ENCODE results near the gene TRAM2. TPM values are rescaled to one million over a fixed set of nuclear protein-coding genes. Genes with fewer than 3 reads are reported as not detected.

Gene TRAM2
- total and polyA plus RNA-seq, 2 of the 4 experiments (the other 2 are of a cell fraction), result 77.2 to 95.7 TPM

DNA sequence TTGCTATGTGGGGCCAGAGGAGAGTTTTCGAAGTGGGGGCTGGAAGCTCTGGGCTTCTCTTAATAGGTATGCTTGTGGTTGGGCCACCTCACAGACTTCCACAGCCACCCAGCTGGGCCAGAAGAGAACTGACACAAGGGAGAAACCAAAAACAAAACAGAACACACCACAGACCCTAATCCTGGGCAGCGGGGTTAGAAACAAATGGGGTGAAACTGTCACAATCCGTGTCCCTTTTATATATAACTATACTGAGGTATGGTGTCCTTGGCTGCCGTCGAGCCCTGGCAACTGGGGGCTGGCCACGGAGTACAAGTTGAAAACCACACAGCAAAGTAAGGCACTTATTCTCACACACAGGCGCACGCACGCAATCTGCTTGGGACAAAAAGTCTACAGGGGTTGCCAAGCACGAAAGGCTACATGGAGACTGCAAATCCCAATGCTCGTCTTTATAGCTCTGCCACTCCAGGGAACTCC lies 78.3 kb downstream of the TRAM2 start:
- dilution Hi-C loops (cut with HindIII; ENCODE audit: low sequenced_read_pairs, unreplicated experiment), result no loop called here
- Histone ChIP-seq H4K8ac (ENCODE audit: low read depth in 2 of 2, low read length in 2 of 2) (peak overlapping the region in 1 of 2 experiments; percentile 82; a peak in 2 of 4 replicates), H3K23ac (ENCODE audit: low read depth, low read length) (peak overlapping the region; percentile 69; the same call in 1 of the 2 replicates), H3K9me1 (ENCODE audit: insufficient read depth, low read length) (peaks cover 38% of the 10 kb centered on the region), H2AK5ac (ENCODE audit: low read depth, low read length) (peak overlapping the region; percentile 61), H3K4me2 (ENCODE audit: low read depth, low read length) (0 out of 2 replicates have a peak overlapping the region, but pooled peaks have one; percentile 9), H3K4me1 (ENCODE audit: control insufficient read depth, insufficient read depth, low read length) (peaks cover 18% of the 10 kb centered on the region), H2BK20ac (ENCODE audit: low read depth, low read length) (peak overlapping the region; percentile 38; the same call in 1 of the 2 replicates), H3K4ac (ENCODE audit: low read depth, low read length) (peak overlapping the region; percentile 63), H2BK5ac (ENCODE audit: low read depth, low read length, poor library complexity, severe bottlenecking) (peak overlapping the region; percentile 86), H2BK15ac (ENCODE audit: low read depth, low read length) (peak overlapping the region; percentile 30; the same call in 1 of the 3 replicates), H4K5ac (ENCODE audit: low read depth, low read length) (no peak overlapping the region), H3K56ac (ENCODE audit: extremely low read depth, insufficient read depth, low read length) (no peak overlapping the region), H3K9me3 (ENCODE audit: control insufficient read depth, insufficient read depth, low read length) (0 out of 2 replicates have a peak, but pooled peaks cover 2% of the 10 kb centered on the region), H2BK120ac (ENCODE audit: low read depth, low read length) (peak overlapping the region; percentile 68; the same call in 1 of the 2 replicates), H3K36me3 (ENCODE audit: control insufficient read depth, insufficient read depth, low read length) (peaks cover 38% of the 10 kb centered on the region), H4K20me1 (ENCODE audit: insufficient read depth, low read length) (no peaks in the 10 kb centered on the region), H3K9ac (ENCODE audit: low read depth, low read length) (no peak overlapping the region), H2AFZ (replicated peaks; ENCODE audit: low read length, poor library complexity) (no peak overlapping the region), H3K79me1 (ENCODE audit: low read depth in 1 of 2, low read length in 2 of 2) (peaks cover 12 to 65% of the 10 kb centered on the region in 2 experiments), H4K91ac (ENCODE audit: insufficient read depth, low read depth, low read length) (peak overlapping the region; percentile 28), H3K18ac (ENCODE audit: low read depth, low read length) (peak overlapping the region; percentile 34), H3K14ac (replicated peaks; ENCODE audit: low read depth, low read length) (peak overlapping the region; percentile 24), H2AK9ac (replicated peaks; ENCODE audit: low read depth, low read length, poor library complexity) (peak overlapping the region; percentile 31), H3K27me3 (ENCODE audit: control insufficient read depth, insufficient read depth, low read length) (no peaks in the 10 kb centered on the region), H3K4me3 (ENCODE audit: insufficient read depth, low read depth, low read length) (no peak overlapping the region), H3K27ac (ENCODE audit: insufficient read depth, low read length) (peak overlapping the region; percentile 40; the same call in 1 of the 2 replicates)
- 100% methylated on average over 3 of the region's 11 CpGs; no CpG with 5 or more reads in 1 of the 2 experiments for WGBS, 2 experiments (ENCODE audit: extremely low coverage in 2 of 2, insufficient read length in 1 of 2)
- ChIA-PET CTCF (interaction anchor here (0.8 to 0.9 kb wide), 2 partner anchors 12 to 92 kb away, joined by 3 read pairs; no protein-coding TSS in a partner anchor), POLR2A (ENCODE audit: unreplicated experiment) (interaction anchor here (1.2 kb wide), 1 partner anchor 97 kb away, joined by 3 read pairs; no protein-coding TSS in a partner anchor)
- BruUV-seq (replicated peaks), result no TSS peak
- in situ Hi-C loops (cut with MboI; ENCODE audit: low sequenced_read_pairs), result no loop called here
- DNase-seq (no peak), ATAC-seq (ENCODE audit: low read depth) (no peak)
- intact Hi-C loops (cut with micrococcal nuclease), result loop anchor here (5.0 to 10.0 kb wide), 2 partner anchors 76 to 1304 kb away; partner anchors contain the start of gene EFHC1
- TF ChIP-seq, protein P1, sequence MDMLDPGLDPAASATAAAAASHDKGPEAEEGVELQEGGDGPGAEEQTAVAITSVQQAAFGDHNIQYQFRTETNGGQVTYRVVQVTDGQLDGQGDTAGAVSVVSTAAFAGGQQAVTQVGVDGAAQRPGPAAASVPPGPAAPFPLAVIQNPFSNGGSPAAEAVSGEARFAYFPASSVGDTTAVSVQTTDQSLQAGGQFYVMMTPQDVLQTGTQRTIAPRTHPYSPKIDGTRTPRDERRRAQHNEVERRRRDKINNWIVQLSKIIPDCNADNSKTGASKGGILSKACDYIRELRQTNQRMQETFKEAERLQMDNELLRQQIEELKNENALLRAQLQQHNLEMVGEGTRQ (IDR thresholded peaks at IDR 0.05; ENCODE audit: low read depth, low read length), result no peak
- no peak for TF ChIP-seq RAD21 (IDR thresholded peaks at IDR 0.05; ENCODE audit: low read length)
- TF ChIP-seq CHD1 (IDR thresholded peaks at IDR 0.05; ENCODE audit: low read depth, low read length), result no peak
- no peak for TF ChIP-seq RCOR1 (IDR thresholded peaks at IDR 0.05; ENCODE audit: insufficient replicate concordance, low read length)
- TF ChIP-seq, protein P2, sequence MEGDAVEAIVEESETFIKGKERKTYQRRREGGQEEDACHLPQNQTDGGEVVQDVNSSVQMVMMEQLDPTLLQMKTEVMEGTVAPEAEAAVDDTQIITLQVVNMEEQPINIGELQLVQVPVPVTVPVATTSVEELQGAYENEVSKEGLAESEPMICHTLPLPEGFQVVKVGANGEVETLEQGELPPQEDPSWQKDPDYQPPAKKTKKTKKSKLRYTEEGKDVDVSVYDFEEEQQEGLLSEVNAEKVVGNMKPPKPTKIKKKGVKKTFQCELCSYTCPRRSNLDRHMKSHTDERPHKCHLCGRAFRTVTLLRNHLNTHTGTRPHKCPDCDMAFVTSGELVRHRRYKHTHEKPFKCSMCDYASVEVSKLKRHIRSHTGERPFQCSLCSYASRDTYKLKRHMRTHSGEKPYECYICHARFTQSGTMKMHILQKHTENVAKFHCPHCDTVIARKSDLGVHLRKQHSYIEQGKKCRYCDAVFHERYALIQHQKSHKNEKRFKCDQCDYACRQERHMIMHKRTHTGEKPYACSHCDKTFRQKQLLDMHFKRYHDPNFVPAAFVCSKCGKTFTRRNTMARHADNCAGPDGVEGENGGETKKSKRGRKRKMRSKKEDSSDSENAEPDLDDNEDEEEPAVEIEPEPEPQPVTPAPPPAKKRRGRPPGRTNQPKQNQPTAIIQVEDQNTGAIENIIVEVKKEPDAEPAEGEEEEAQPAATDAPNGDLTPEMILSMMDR (conservative IDR thresholded peaks at IDR 0.05; ENCODE audit: low read depth, low read length), result no peak
- no peak for TF ChIP-seq CEBPB (IDR thresholded peaks at IDR 0.05; ENCODE audit: low read depth, low read length)
- no peak for TF ChIP-seq MAZ (IDR thresholded peaks at IDR 0.05; ENCODE audit: borderline replicate concordance, low read depth, low read length)
- no peak for TF ChIP-seq MAFK (IDR thresholded peaks at IDR 0.05; ENCODE audit: low read depth, low read length)
- no peak for TF ChIP-seq BHLHE40 (IDR thresholded peaks at IDR 0.05; ENCODE audit: low read depth, low read length)
- TF ChIP-seq MXI1 (IDR thresholded peaks at IDR 0.05; ENCODE audit: borderline replicate concordance, low read depth, low read length), result no peak
- TF ChIP-seq FOS (IDR thresholded peaks at IDR 0.05; ENCODE audit: low read depth, low read length), result no peak
- TF ChIP-seq NFE2L2 (IDR thresholded peaks at IDR 0.05; ENCODE audit: low read depth, low read length), result no peak
- TF ChIP-seq POLR2A (IDR thresholded peaks at IDR 0.05; ENCODE audit: low read depth, low read length), result no peak
- TF ChIP-seq RFX5 (IDR thresholded peaks at IDR 0.05; ENCODE audit: low read depth, low read length), result no peak
- no peak for TF ChIP-seq SMC3 (IDR thresholded peaks at IDR 0.05; ENCODE audit: low read depth, low read length)

Measured in IMR-90 (cell line).